ENCODE data around the gene CA5A. TPM values are rescaled to one million over a fixed set of nuclear protein-coding genes. Genes with fewer than 3 reads are reported as not detected.

Gene CA5A
- total RNA-seq, 1 donor from 2014 or later = not detected

DNA sequence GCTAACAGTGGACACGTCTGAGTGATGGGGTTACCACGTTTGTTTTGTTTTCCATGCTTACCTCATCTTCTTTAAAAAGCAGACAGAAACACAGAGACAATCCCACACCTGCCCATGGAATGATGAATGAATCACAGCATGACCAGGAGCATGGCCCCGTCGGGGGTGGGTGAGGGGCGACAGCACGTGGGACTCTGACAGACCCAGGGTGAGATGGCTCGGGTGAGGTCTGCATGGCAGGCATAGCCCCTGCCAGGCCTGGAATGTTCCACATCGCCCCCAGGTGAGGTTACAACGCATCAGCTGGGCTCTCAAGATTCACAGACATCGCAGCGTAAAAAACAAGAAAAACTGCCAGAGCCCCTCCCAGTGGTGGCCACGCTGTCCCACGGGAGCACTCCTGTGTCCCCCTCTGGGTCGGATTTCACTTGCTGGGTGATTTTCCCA is 85.2 kb downstream of the CA5A start:
- no peak for DNase-seq (ENCODE audit: low spot score)

DNA sequence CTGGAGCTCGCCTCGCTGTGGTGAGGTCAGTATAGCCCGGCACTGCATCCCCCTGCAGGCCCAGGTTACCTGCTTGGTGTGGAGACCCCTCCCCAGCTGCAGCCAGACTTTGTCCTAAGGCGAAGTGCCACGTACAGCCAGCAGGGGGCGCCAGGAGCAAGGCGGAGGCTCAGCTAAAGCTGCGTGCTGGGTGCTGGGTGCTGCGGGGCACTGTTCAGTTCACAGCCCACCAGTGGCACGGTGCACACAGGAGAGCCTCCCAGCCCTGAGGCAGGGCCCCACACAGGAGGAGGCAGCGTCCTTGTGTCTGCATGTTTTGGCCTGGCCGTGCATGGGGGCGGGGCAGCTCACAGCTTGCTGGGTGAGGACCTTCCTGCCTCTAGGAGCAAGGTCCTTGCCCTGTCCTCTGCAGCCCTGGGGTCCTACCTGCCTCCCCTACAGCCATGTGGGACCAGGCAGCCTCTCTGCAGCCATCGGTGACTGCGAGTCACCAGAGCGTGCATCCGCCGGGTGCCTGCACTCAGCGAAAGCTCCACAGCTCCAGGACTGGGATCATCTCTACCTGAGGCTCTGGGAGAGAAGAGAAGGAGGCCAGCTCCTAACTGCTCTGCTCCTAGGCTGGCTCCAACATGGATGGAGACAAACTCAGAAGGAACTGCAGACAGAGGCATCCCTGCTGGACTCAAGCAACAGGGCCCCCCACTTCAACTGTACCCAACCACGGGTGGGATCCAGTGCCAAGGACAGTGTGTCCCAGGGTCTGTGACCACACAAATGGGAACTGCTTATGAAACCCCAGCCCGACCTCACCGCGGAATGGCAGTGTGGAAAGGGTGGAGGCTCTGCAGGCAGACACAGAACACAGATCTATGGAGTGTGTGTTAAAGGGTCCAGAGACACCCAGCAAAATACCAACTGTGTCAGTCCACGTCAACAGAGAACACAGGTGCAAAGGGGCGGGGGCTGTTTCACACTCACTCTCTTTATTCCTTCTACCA is 86.0 kb downstream of the CA5A start:
- no peak for DNase-seq (ENCODE audit: low spot score)

DNA sequence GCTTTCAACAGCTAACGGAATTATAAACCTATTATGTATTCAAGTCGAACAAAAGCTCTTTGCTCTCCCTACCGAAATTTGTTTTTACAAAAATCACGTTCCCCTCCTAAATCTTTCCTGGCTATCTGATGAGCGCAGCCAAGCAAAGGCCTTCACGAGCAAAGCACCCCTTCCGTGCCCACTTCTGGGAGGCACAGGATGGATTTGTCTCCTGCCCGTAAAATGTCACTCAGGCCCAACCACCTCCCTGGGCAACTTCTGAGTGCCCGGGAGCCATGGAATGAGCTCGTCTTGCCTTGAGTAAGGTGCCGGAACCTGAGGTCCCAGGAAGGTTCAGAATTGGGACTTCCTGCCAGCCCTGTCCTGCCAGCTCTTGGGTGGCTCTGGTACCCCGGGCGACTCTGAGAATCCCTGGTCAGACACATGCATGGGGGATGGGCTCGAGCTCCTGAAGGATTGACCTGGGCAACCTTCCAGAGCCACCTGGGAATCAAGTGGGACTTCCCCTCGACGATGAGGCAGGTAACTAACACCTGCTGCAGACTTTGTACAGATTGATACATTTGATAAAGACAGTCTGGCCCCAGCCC is 86.8 kb downstream of the CA5A start:
- no peak for DNase-seq (ENCODE audit: low spot score)

DNA sequence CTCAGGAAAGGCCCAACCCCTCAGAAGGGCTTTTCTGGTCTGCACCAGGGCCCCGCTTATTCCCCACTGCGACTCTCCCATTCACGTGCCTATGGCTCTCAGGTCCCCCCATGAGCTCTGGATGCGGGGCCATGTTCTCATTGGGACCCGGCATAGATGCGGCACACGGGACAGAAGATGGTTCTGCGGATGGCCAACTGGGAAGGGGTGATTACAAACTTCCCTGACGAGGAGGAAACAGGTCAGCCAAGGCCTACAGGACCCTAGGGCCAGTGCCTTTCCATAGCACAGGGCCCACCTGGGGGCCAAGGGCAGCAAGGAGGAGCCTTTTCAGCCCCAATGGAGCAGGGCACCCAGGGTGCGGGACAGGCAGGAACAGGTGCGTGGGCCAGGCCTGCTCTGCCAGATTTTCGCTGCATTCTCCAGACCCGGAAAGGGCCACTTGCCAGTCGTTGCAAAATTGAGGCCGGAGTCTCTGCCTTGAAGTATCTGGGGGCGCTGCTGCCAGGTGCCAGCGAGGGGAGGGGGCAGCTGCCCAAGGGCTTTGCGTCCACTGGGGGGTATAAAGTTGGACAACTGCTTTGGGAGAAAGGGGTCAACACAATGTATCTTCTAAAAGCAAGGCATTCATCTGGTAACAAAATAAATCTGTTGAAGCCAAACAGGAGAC is 87.5 kb downstream of the CA5A start:
- no peak for DNase-seq (ENCODE audit: low spot score)

- no peak for DNase-seq (ENCODE audit: low spot score)
Observed at GRCh38 chr16:87847785-87848675, 88.3 kb downstream of the CA5A start.

- no peak for DNase-seq (ENCODE audit: low spot score)
Observed at GRCh38 chr16:87847467-87847784, 88.9 kb downstream of the CA5A start.

GRCh38 chr16:87846705-87847466 is 89.4 kb downstream of the CA5A start:
- DNase-seq (ENCODE audit: low spot score) = no peak

DNA sequence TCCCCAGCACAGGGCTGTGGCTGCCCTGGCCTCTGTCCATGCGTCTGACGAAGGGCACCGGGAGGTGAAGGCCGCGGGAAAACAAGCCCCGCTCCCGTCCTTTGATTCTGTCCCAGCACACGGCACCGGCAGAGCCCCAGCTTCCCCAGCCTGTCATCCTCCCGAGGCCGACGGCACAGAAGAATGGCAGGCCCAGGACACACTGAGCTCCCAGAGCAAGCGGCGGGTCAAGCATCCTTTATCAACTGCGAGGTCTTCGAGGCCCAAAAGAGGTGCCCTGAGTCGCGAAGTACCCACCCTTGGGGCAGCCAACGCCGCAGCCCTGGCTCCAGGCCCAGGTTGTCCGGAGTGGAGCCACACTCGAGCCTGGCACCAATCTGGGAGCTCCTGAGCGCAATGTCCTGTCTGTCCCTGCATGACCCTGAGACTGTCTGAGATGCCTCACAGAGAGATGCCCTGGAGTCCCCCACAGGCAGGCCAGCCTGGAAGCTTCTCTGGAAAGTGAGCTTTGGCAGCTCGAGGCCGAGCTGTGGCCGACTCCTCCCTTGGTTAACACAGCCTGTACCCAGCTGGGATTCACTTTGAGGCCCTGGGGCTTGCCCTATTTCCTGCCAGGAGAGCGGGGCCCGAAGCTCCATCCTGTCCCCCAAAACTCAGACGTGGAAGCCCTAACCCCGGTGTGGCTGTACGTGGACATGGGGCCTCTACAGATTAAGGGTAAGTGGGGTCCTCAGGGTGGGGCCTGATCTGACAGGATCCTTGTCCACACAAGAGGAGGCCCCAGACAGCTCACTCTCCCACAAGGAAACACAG is 90.3 kb downstream of the CA5A start:
- DNase-seq (ENCODE audit: low spot score) = no peak

DNA sequence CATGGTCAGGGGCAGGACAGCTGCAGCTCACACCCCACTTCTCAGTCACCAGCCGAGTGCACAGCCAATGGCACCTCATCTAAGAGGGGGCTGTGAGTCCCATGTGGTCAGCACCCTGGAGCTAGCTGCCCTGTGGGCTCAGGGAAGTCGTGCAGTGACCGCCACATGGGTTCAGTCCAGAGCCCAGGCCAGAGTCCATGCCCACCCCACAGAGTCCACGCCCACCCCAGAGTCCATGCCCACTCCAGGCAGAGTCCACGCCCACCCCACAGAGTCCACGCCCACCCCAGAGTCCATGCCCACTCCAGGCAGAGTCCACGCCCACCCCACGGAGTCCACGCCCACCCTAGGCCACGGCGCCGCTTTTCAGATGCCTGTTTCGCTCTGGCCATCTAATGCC is 91.1 kb downstream of the CA5A start:
- DNase-seq (ENCODE audit: low spot score) = no peak

- DNase-seq (ENCODE audit: low spot score) = no peak
Observed at GRCh38 chr16:87844809-87845208, 91.5 kb downstream of the CA5A start.

DNA sequence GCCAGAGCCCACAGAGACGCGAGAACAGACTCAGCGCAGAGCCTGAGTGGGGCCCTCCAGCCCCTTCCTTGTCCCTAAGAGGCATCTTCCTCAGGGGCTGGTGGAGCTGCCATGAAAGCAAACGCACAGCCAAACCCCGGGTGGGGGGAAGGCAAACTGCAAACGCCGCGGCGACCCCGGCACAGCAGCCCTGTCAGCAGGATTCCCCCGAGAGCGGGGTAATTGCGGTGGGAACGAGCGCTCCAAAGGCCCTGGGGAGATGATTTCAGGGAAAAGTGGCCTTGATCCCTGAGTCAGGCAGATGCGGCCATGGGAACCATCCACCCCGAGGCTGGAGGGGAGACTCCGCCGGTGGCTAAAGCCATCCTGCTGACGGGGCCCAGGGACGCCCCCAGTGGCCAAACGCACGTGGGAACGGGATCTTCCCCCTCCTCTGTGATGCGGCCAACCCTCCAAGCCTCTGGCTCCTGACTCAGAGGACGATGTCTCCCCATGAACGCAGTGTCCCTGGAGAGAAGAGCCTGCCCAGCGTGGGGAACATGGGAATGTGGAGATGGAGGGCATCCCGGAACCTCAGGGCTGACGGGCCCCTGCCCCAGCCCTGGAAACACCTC is 92.1 kb downstream of the CA5A start:
- DNase-seq (ENCODE audit: low spot score) = no peak

DNA sequence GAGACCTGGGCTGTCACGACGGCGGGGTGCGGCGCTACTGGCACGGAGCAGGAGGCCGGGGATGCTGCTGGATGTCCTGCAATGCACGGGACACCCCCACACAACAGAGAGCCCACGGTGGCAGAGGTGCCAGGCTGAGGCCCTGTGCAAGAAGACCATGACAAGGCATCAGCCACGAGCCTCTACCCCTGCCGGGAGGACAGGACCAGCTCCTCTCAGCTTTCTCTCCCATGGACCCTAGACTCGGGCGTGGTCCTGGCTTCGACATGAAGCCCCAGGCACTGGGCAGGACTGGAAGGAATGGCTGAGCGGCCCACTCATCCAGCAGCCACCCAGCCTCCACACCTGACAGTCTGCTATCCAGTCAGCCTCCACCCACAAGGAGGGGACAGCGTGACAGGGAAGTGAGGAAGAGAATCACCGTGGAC is 92.6 kb downstream of the CA5A start:
- DNase-seq (ENCODE audit: low spot score) = no peak

- no peak for DNase-seq (ENCODE audit: low spot score)
Observed at GRCh38 chr16:87842209-87842869, 94.0 kb downstream of the CA5A start.

GRCh38 chr16:87841340-87842208 is 94.8 kb downstream of the CA5A start:
- DNase-seq (ENCODE audit: low spot score) = no peak

GRCh38 chr16:87840271-87840978 is 95.9 kb downstream of the CA5A start:
- DNase-seq (ENCODE audit: low spot score) = no peak

GRCh38 chr16:87839542-87840270 is 96.6 kb downstream of the CA5A start:
- no peak for DNase-seq (ENCODE audit: low spot score)

All from mesenteric fat pad (tissue), 1 donor.